SK-N-SH (cell line): Measurements from ENCODE around the gene VAMP2. TPM values are rescaled to one million over a fixed set of nuclear protein-coding genes. Genes with fewer than 3 reads are reported as not detected.

Source experiments
- CTCF ChIA-PET: fragments of 300-600, 350-600 bp; formaldehyde crosslinking; extraction: SDS; loops from one replicate; lab custom pipeline; 2021; lab: Yijun Ruan, JAX
- POLR2A ChIA-PET: fragments of 350-600 bp; sonication (Branson Sonifier 250); formaldehyde crosslinking; extraction: SDS; loops from one replicate; lab custom pipeline; 2020; ENCODE audit warnings: antibody characterized with exemption, inconsistent platforms; lab: Yijun Ruan, JAX
- DNase-seq: peaks from one replicate; pipeline ENCODE4 v3.0.0; 2012
- H2AFZ ChIP-seq: fragments of 200-600 bp; sonication (generic); 2 replicates; pipeline ENCODE4 v1.8.1; 2016; ENCODE audit warnings: antibody characterized with exemption, mild to moderate bottlenecking, low read depth
- H3F3A ChIP-seq: fragments of 200-600 bp; sonication (generic); replicated peaks from 2 replicates; pipeline ENCODE3; 2016; ENCODE audit warnings: antibody characterized with exemption, mild to moderate bottlenecking; ENCODE audit not compliant: insufficient read depth
- H3K27ac ChIP-seq, 2 experiments: fragments of 200-500 bp in 1 of 2; fragments of 200-600 bp in 1 of 2; sonication (Bioruptor generic) in 1 of 2; sonication (generic), shearing (Covaris generic) in 1 of 2; 2 replicates each; pipeline versions ENCODE4 v1.5.1 to v1.6.1; 2014 to 2016; ENCODE audit warnings: low read depth in 2 of 2, inconsistent platforms in 1 of 2, low read length in 1 of 2, mild to moderate bottlenecking in 1 of 2, mixed read lengths in 1 of 2
- H3K27me3 ChIP-seq: fragments of 200-600 bp; sonication (generic), shearing (Covaris generic); 2 replicates; pipeline ENCODE4 v1.6.1; 2016; ENCODE audit warnings: mixed run types; ENCODE audit not compliant: insufficient read depth
- H3K36me3 ChIP-seq, 2 experiments: fragments of 200-500 bp in 1 of 2; fragments of 200-600 bp in 1 of 2; sonication (Bioruptor generic) in 1 of 2; sonication (generic) in 1 of 2; replicated peaks in 1 of 2; 2 replicates each; pipeline versions ENCODE3 to v1.5.1; 2014 to 2016; ENCODE audit warnings: low read length in 1 of 2, mild to moderate bottlenecking in 1 of 2; ENCODE audit not compliant: insufficient read depth in 2 of 2, control insufficient read depth in 1 of 2
- H3K4me1 ChIP-seq, 2 experiments: fragments of 200-500 bp in 1 of 2; fragments of 200-600 bp in 1 of 2; sonication (Bioruptor generic) in 1 of 2; sonication (generic), shearing (Covaris generic) in 1 of 2; 2 replicates each; pipeline versions ENCODE4 v1.5.1 to v1.6.1; 2014 to 2016; ENCODE audit warnings: low read depth in 1 of 2, low read length in 1 of 2, mixed run types in 1 of 2; ENCODE audit not compliant: insufficient read depth in 2 of 2, control insufficient read depth in 1 of 2
- H3K4me2 ChIP-seq: fragments of 200-600 bp; sonication (generic), shearing (Covaris generic); 2 replicates; pipeline ENCODE4 v1.6.1; 2017; ENCODE audit warnings: mixed run types
- H3K4me3 ChIP-seq, 2 experiments: fragments of 200-500 bp in 1 of 2; fragments of 200-600 bp in 1 of 2; sonication (Bioruptor generic) in 1 of 2; sonication (generic), shearing (Covaris generic) in 1 of 2; 2 replicates each; pipeline versions ENCODE4 v1.5.1 to v1.8.1; 2014 to 2016; ENCODE audit warnings: low read depth in 2 of 2, inconsistent platforms in 1 of 2, low read length in 1 of 2, mild to moderate bottlenecking in 1 of 2, mixed read lengths in 1 of 2, moderate library complexity in 1 of 2
- H3K79me2 ChIP-seq: fragments of 200-600 bp; sonication (generic); 2 replicates; pipeline ENCODE4 v1.8.1; 2017; ENCODE audit warnings: mild to moderate bottlenecking; ENCODE audit not compliant: insufficient read depth
- H3K9ac ChIP-seq: fragments of 200-600 bp; sonication (generic); 2 replicates; pipeline ENCODE4 v1.6.1; 2017; ENCODE audit warnings: mixed run types
- H3K9me2 ChIP-seq: fragments of 200-600 bp; sonication (generic); 2 replicates; pipeline ENCODE4 v1.6.1; 2017; ENCODE audit warnings: mixed run types
- H3K9me3 ChIP-seq: fragments of 200-600 bp; sonication (generic); 2 replicates; pipeline ENCODE4 v1.6.1; 2017; ENCODE audit warnings: mixed run types, mild to moderate bottlenecking, moderate library complexity
- H4K20me1 ChIP-seq: fragments of 200-600 bp; sonication (generic); 2 replicates; pipeline ENCODE4 v1.6.1; 2017; ENCODE audit warnings: mild to moderate bottlenecking, mixed run types; ENCODE audit not compliant: insufficient read depth
- GABPA ChIP-seq: IDR thresholded peaks from 2 replicates; pipeline ENCODE4 v1.4.0; 2012; ENCODE audit warnings: low read depth, mild to moderate bottlenecking
- IRF3 ChIP-seq: fragments of 150-350 bp; IDR thresholded peaks from 2 replicates; pipeline ENCODE4 v1.6.1; 2016; ENCODE audit warnings: mild to moderate bottlenecking, low read depth, low read length
- MAX ChIP-seq: IDR thresholded peaks from 2 replicates; pipeline ENCODE4 v1.4.0; 2012; ENCODE audit warnings: low read depth
- NFIC ChIP-seq: IDR thresholded peaks from 2 replicates; pipeline ENCODE4 v1.4.0; 2012; ENCODE audit warnings: borderline replicate concordance
- POLR2AphosphoS5 ChIP-seq: IDR thresholded peaks from 2 replicates; pipeline ENCODE4 v1.6.1; 2012; ENCODE audit warnings: low read depth, low read length
- REST ChIP-seq: IDR thresholded peaks from 2 replicates; pipeline ENCODE4 v1.6.1; 2012; ENCODE audit warnings: mild to moderate bottlenecking, low read depth, low read length, moderate library complexity
- SIN3A ChIP-seq: IDR thresholded peaks from 2 replicates; pipeline ENCODE4 v1.6.1; 2012; ENCODE audit warnings: low read depth, mild to moderate bottlenecking, low read length, moderate library complexity, borderline replicate concordance
- TAF1 ChIP-seq: IDR thresholded peaks from 2 replicates; pipeline ENCODE4 v1.6.1; 2012; ENCODE audit warnings: low read depth, mild to moderate bottlenecking, low read length, moderate library complexity, borderline replicate concordance
- YY1 ChIP-seq: IDR thresholded peaks from 2 replicates; pipeline ENCODE4 v1.4.0; 2012; ENCODE audit warnings: low read depth, mild to moderate bottlenecking
- WGBS: methylation state at CpG from one replicate; pipeline ENCODE4 v1.1.6; 2017; ENCODE audit warnings: low lambda C conversion rate; 5-methylcytosine and 5-hydroxymethylcytosine counted together
- polyA plus RNA-seq, 3 experiments: library from polyadenylated mRNA; depleted of rRNA; stranded (reverse); fragments of >200 nt; gene quantifications; 2 replicates each; pipeline ENCODE4 v1.2.3, GENCODE V29; 2012

Gene VAMP2
- 42.0 and 43.4 TPM in 2 replicates for polyA plus RNA-seq (2012; rRNA removed)
- polyA plus RNA-seq (2012; cell fraction: cytosol; rRNA removed) = 39.1 and 45.5 TPM in 2 replicates
- 81.4 and 130 TPM in 2 replicates for polyA plus RNA-seq (2012; cell fraction: nucleus; rRNA removed)

GRCh38 chr17:8162233-8162996 lies at the start of gene VAMP2:
Gene VAMP2 (minus strand): TSS chr17:8162948. CDS start chr17:8162879, 69 bp downstream.
- peak within 1 kb of the TSS; percentile 73 to 79 for H3K27ac ChIP-seq
- CTCF ChIA-PET = interaction anchor here (0.6 to 9.4 kb wide), 3 partner anchors 25 to 68 kb away, joined by 3 to 98 read pairs (median 7); no protein-coding TSS in a partner anchor
- TF ChIP-seq MAX (peak; percentile 11; the same call in 1 of the 2 replicates), GABPA (no peak), SIN3A (peak; percentile 56; the same call in 1 of the 2 replicates), YY1 (peak; percentile 88), POLR2AphosphoS5 (peak; percentile 62; the same call in 1 of the 2 replicates), REST (peak; percentile 56; the same call in 1 of the 2 replicates), NFIC (peak; percentile 21; the same call in 1 of the 2 replicates), TAF1 (peak; percentile 66), IRF3 (no peak)
- TF ChIP-seq, all 33 proteins: peak for 7

More at GRCh38 chr17:8162233-8162996, at the start of gene VAMP2:
- POLR2A ChIA-PET = interaction anchor here (0.7 to 1.4 kb wide), 2 partner anchors 11 to 40 kb away, joined by 3 to 5 read pairs; no protein-coding TSS in a partner anchor
- peak within 1 kb of the TSS; percentile 99 for H3K4me2 ChIP-seq
- peak within 1 kb of the TSS; percentile 88 to 92 for H3K4me3 ChIP-seq
- no peaks in the 10 kb centered on the region for H4K20me1 ChIP-seq
- H3K27me3 ChIP-seq = no peaks in the 10 kb centered on the region
- 1% methylated on average over 16 of the region's 75 CpGs for WGBS
- peaks cover 45% of the 10 kb centered on the region for H3F3A ChIP-seq
- H3K9me3 ChIP-seq = no peaks in the 10 kb centered on the region
- H3K36me3 ChIP-seq = peaks cover 15 to 23% of the 10 kb centered on the region in 2 experiments
- DNase-seq = peak; percentile 54
- peak within 1 kb of the TSS; percentile 100 for H3K9ac ChIP-seq
- peak within 1 kb of the TSS; percentile 98 for H2AFZ ChIP-seq
- H3K9me2 ChIP-seq = no peaks in the 10 kb centered on the region
- peaks cover 38% of the 10 kb centered on the region for H3K79me2 ChIP-seq
- peaks cover 25 to 29% of the 10 kb centered on the region in 2 experiments; a peak in 3 of 4 replicates for H3K4me1 ChIP-seq
